Measurements from ENCODE around the gene DRC1.

DNA sequence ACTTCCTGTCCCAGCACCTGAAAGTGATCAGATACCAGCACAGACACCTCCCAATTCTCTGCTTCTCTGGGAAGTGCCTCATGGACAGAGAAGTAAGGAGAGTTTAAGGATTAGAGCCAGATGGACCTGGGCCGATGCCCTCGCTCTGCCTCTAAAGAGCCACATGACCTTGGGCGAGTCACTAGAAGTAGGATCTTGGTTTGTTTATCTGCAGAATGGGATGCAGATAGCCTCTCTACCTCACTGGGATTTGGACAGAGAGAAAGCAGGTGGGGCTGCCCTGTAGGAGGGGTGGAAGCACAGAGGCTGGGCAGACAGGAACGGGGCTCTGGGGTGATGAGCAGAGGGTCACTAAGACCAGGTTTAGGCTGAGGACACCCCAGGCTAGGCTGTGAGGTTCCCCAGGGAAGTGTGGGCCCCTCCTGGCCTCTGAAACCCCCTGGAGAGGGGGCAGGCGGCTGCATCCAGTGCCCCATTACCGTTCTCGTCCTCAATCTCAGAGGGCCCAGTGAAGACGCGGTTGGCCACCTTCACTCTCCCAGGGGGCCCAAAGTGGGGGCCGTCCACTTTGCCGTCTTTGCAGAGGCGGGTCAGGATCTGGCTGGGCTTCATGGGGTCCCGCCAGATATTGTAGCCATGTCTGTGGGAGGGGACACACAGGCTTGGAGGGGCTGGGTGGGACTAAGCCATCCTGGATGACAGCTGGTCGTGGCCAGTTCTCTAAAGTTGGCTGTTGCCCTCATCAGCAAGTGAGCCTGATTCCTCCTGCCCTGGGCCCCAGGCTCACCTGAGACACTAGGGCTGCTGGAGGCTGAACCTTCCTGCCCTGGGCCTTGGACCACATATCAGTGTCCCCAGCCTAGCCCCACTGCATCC, 62.9 kb downstream of the DRC1 start:
- TF ChIP-seq, protein P1, sequence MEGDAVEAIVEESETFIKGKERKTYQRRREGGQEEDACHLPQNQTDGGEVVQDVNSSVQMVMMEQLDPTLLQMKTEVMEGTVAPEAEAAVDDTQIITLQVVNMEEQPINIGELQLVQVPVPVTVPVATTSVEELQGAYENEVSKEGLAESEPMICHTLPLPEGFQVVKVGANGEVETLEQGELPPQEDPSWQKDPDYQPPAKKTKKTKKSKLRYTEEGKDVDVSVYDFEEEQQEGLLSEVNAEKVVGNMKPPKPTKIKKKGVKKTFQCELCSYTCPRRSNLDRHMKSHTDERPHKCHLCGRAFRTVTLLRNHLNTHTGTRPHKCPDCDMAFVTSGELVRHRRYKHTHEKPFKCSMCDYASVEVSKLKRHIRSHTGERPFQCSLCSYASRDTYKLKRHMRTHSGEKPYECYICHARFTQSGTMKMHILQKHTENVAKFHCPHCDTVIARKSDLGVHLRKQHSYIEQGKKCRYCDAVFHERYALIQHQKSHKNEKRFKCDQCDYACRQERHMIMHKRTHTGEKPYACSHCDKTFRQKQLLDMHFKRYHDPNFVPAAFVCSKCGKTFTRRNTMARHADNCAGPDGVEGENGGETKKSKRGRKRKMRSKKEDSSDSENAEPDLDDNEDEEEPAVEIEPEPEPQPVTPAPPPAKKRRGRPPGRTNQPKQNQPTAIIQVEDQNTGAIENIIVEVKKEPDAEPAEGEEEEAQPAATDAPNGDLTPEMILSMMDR (IDR thresholded peaks at IDR 0.05; ENCODE audit: low read length), result no peak
- no peak for TF ChIP-seq EZH2 (optimal IDR thresholded peaks at IDR 0.05; ENCODE audit: low read depth, low read length)
- no peak for TF ChIP-seq EZH2phosphoT487 (IDR thresholded peaks at IDR 0.05; ENCODE audit: low read length)
